IgD-negative memory B cell (primary cell): Measurements from ENCODE around the gene ACOX1. TPM values are rescaled to one million over a fixed set of nuclear protein-coding genes. Genes with fewer than 3 reads are reported as not detected.
"Not testable (repeated sequence)": the region's sequence is repeated elsewhere in the genome, so short reads cannot be mapped to it uniquely, and the experiment has no call there.

ENCODE experiments used
- H3K27ac Mint-ChIP-seq, 3 donors: one replicate each; pipeline ENCODE4 v1.8.0; 2020 to 2022; ENCODE audit warnings: mild to moderate bottlenecking in 3 of 3, mixed read lengths in 3 of 3, moderate library complexity in 1 of 3
- H3K27me3 Mint-ChIP-seq: one replicate; pipeline ENCODE4 v1.8.0; 2021; ENCODE audit warnings: mixed read lengths
- H3K36me3 Mint-ChIP-seq: one replicate; pipeline ENCODE4 v1.8.0; 2020; ENCODE audit warnings: mild to moderate bottlenecking, mixed read lengths
- H3K4me1 Mint-ChIP-seq, 3 donors: one replicate each; pipeline ENCODE4 v1.8.0; 2020 to 2022; ENCODE audit warnings: mixed read lengths in 3 of 3, mild to moderate bottlenecking in 1 of 3
- H3K4me3 Mint-ChIP-seq, 4 donors: one replicate each; pipeline ENCODE4 v1.8.0; 2020 to 2022; ENCODE audit warnings: mild to moderate bottlenecking in 4 of 4, mixed read lengths in 4 of 4, moderate library complexity in 3 of 4
- H3K9me3 Mint-ChIP-seq, 3 donors: one replicate each; pipeline ENCODE4 v1.8.0; 2020 to 2021; ENCODE audit warnings: mixed read lengths in 3 of 3, mild to moderate bottlenecking in 1 of 3
- polyA plus RNA-seq: library from polyadenylated mRNA; unstranded; fragments of 300-500 nt; fragmentation: Illumina TruSeq; gene quantifications from one replicate; pipeline ENCODE4 v1.2.3, GENCODE V29; 2021

The ACOX1 gene
- polyA plus RNA-seq, 1 donor from 2014 or later: 19.3 TPM

DNA sequence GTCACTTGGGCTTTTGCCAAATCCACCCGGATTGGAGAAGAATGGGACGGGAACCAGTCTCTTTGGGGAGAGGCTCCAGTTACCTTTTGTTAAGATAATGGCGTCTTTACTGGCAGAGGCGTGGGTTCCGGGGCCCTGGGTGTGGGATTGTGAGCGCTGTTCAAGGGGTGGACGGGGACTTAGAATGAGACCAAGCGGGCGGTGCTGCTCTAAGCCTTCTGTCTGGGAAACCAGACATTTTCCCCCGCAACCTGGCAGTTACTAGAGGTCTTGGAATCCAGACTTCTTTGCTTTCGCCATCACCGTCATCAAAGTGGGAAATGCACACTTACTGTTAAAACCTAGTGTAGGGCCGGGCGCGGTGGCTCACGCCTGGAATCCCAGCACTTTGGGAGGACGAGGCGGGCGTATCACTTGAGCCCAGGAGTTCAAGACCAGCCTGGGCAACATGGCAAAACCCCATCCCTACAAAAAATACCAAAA lies 780 bp upstream of the ACOX1 start:
- H3K27me3 Mint-ChIP-seq: no peaks in the 10 kb centered on the region
- peak overlapping the region; percentile 97 to 100 (median 99) for H3K4me3 Mint-ChIP-seq
- peaks cover 7% of the 10 kb centered on the region for H3K36me3 Mint-ChIP-seq
- no peaks in the 10 kb centered on the region for H3K9me3 Mint-ChIP-seq
- H3K27ac Mint-ChIP-seq: peak overlapping the region; percentile 98 to 100 (median 99)
- H3K4me1 Mint-ChIP-seq: peaks cover 12 to 32% (median 22%) of the 10 kb centered on the region in 3 donors

DNA sequence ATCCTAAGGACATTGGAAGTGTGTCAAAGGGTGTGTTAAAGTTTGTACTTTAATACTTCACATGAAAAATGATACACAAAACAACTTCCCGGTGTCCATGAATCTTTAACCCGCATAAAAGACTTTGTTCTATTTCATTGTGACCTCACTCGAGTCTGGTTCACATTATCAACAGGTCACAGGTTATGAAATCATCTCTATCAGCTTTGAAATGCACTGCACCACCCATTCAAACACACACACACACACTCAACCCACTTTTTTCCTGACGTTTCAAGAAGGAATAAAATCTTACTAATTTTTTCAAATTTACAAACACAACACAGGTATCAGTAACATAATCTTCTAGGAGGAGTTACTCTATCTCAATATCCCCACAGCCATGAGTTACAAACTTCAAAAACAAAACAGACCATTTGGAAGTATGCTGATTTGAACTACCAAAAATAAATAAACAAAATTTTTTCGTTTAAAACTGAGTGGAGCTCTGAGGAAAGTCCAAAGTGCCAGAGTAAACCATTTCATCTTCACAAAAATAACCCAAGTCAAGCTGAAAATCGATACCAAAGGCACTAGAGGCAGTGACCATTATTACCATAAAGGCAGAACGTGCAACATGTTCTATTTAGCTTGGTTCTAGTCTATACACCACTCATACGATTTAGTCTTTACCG lies 2.7 kb downstream of the ACOX1 start:
- peaks cover 9% of the 10 kb centered on the region for H3K36me3 Mint-ChIP-seq
- H3K4me1 Mint-ChIP-seq: peaks cover 22 to 30% (median 27%) of the 10 kb centered on the region in 3 donors
- peak overlapping the region in 3 of 4 donors; percentile 49 to 72 (median 54) for H3K4me3 Mint-ChIP-seq
- H3K9me3 Mint-ChIP-seq: no peaks in the 10 kb centered on the region
- H3K27me3 Mint-ChIP-seq: no peaks in the 10 kb centered on the region
- peak overlapping the region; percentile 18 to 46 (median 22) for H3K27ac Mint-ChIP-seq

DNA sequence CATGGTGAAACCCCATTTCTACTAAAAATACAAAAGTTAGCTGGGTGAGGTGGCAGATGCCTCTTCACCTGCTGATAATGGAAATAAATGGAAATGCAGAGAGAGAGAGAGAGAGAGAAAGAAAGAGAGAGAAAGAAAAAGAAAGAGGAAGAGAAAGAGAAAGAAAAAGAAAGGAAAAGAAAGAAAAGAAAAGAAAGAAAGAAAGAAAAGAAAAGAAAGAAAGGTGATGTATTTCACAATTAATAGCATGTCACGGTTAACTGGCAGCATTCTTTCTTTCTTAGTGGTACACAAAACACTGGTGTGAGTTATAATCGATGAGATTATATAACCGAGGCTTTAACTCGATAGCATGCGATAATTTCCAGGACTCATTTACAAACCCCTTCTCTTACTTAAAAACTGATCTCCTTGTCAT lies 3.2 kb downstream of the ACOX1 start:
- no peaks in the 10 kb centered on the region for H3K9me3 Mint-ChIP-seq
- H3K4me1 Mint-ChIP-seq: peaks cover 23 to 28% (median 25%) of the 10 kb centered on the region in 3 donors
- H3K36me3 Mint-ChIP-seq: peaks cover 9% of the 10 kb centered on the region
- H3K27me3 Mint-ChIP-seq: no peaks in the 10 kb centered on the region
- H3K4me3 Mint-ChIP-seq: peak overlapping the region in 2 of 4 donors; percentile 42 to 72
- H3K27ac Mint-ChIP-seq: peak overlapping the region in 2 of 3 donors; percentile 22 to 46

DNA sequence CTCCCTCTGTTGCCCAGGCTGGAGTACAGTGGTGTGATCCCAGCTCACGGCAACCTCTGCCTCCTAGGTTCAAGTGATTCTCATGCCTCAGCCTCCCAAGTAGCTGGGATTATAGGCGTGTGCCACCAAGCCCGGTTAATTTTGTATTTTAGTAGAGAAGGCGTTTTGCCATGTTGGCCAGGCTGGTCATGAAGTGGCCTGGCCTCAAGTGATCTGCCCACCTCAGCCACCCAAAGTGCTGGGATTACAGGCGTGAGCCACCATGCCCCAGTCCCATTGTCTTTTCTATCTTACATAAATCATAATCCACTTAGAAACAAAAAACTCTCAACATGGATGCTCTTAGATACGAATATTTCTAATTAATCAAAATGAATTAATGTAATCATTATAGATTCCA lies 3.8 kb downstream of the ACOX1 start:
- H3K27me3 Mint-ChIP-seq, H3K27ac Mint-ChIP-seq, H3K9me3 Mint-ChIP-seq, H3K36me3 Mint-ChIP-seq: not testable (repeated sequence)
- Mint-ChIP-seq H3K4me3 (peak overlapping the region in 2 of 4 donors; percentile 51 to 72), H3K4me1 (peaks cover 25 to 28% (median 26%) of the 10 kb centered on the region in 3 donors)

DNA sequence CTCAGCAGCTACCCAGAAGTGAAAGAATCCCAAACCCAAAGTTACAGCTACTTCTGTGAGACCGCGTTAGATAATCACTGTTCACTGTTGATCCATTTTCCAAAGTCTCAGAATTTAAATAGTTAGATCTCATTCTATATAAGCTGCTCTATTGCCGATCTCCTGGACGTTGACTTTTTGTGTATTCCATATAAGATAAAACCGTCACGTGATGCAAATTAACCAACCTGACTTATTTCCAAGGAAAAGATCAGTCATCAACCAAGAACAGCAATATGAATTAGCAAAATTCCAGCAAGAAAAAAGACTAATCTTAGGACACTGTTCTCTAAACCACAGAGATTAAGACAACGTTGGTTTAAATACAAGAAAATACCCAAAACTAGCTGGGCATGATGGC lies 8.3 kb downstream of the ACOX1 start:
- peaks cover 10 to 20% (median 15%) of the 10 kb centered on the region in 3 donors for H3K4me1 Mint-ChIP-seq
- no peaks in the 10 kb centered on the region for H3K27me3 Mint-ChIP-seq
- H3K9me3 Mint-ChIP-seq: no peaks in the 10 kb centered on the region
- peak overlapping the region in 1 of 3 donors; percentile 35 for H3K27ac Mint-ChIP-seq
- no peak overlapping the region for H3K4me3 Mint-ChIP-seq
- H3K36me3 Mint-ChIP-seq: peaks cover 5% of the 10 kb centered on the region

DNA sequence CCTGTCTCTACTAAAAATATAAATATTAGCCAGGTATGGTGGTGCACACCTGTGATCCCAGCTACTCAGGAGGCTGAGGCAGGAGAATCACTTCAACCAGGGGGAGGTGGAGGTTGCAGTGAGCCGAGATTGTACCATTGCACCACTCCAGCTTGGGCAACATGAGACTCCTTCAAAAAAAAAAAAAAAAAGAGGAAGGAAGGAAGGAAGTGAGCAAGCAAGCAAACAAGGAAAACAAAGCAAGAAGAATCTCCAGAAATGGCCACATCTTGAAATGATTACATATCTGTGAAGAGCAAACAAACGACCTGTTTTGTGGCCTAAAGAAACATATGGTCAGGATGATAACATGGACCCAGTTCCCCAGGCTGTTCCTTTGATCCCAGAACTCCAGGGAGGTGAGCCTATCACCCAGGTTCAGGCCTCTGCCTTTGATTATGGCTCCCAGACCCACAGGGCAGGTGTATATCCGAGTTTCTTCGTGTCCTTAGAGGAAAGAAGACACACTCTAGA lies 8.9 kb downstream of the ACOX1 start:
- no peak overlapping the region for H3K4me3 Mint-ChIP-seq
- H3K36me3 Mint-ChIP-seq: peaks cover 5% of the 10 kb centered on the region
- H3K4me1 Mint-ChIP-seq: peaks cover 9 to 20% (median 15%) of the 10 kb centered on the region in 3 donors
- peak overlapping the region in 1 of 3 donors; percentile 63 for H3K27ac Mint-ChIP-seq
- no peaks in the 10 kb centered on the region for H3K9me3 Mint-ChIP-seq
- H3K27me3 Mint-ChIP-seq: no peaks in the 10 kb centered on the region

DNA sequence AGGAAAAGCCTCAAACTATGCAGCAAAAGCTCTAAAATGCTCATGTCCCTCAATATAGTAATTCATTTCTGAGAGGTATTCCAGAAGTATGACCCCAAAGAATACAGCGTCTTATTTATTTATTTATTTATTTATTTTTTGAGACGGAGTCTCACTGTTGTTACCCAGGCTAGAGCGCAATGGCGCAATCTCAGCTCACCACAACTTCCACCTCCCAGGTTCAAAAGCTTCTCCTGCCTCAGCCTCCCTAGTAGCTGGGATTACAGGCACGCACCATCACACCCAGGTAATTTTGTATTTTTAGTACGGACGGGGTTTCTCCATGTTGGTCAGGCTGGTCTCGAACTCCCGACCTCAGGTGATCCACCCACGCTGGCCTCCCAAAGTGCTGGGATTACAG lies 9.9 kb downstream of the ACOX1 start:
- not testable (repeated sequence) for H3K27ac Mint-ChIP-seq, H3K9me3 Mint-ChIP-seq, H3K27me3 Mint-ChIP-seq, H3K36me3 Mint-ChIP-seq, H3K4me3 Mint-ChIP-seq
- H3K4me1 Mint-ChIP-seq: peaks cover 10 to 20% (median 15%) of the 10 kb centered on the region in 3 donors

DNA sequence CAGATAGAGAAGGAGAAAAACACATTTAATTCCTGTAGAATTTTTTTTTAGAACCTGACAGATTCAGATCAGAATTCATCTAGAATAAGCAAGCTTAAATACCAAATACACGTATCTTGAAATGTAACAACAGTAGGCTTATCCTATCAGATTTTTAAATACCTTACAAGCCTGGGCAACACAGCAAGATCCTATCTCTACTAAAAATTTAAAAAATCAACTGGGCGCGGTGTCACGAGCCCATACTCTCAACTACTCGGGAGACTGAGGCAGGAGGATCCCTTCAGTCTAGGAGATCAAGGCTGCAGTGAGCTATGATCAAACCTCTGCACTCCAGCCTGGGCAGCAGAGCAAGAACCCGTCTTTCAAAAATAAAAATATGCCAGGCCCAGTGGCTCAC lies 13.5 kb downstream of the ACOX1 start:
- no peak overlapping the region for H3K27ac Mint-ChIP-seq
- H3K4me1 Mint-ChIP-seq: peaks cover 6 to 11% (median 6%) of the 10 kb centered on the region in 3 donors
- H3K9me3 Mint-ChIP-seq: no peaks in the 10 kb centered on the region
- H3K36me3 Mint-ChIP-seq: peaks cover 1% of the 10 kb centered on the region
- H3K4me3 Mint-ChIP-seq: no peak overlapping the region
- H3K27me3 Mint-ChIP-seq: no peaks in the 10 kb centered on the region

- H3K27ac Mint-ChIP-seq: no peak overlapping the region
- no peaks in the 10 kb centered on the region for H3K27me3 Mint-ChIP-seq
- H3K36me3 Mint-ChIP-seq: no peaks in the 10 kb centered on the region
- H3K9me3 Mint-ChIP-seq: no peaks in the 10 kb centered on the region
- no peak overlapping the region for H3K4me3 Mint-ChIP-seq
- peaks cover 0 to 3% (median 2%) of the 10 kb centered on the region in 3 donors for H3K4me1 Mint-ChIP-seq
These were observed 19.0 kb downstream of the ACOX1 start for GRCh38 chr17:75959839-75960511.

DNA sequence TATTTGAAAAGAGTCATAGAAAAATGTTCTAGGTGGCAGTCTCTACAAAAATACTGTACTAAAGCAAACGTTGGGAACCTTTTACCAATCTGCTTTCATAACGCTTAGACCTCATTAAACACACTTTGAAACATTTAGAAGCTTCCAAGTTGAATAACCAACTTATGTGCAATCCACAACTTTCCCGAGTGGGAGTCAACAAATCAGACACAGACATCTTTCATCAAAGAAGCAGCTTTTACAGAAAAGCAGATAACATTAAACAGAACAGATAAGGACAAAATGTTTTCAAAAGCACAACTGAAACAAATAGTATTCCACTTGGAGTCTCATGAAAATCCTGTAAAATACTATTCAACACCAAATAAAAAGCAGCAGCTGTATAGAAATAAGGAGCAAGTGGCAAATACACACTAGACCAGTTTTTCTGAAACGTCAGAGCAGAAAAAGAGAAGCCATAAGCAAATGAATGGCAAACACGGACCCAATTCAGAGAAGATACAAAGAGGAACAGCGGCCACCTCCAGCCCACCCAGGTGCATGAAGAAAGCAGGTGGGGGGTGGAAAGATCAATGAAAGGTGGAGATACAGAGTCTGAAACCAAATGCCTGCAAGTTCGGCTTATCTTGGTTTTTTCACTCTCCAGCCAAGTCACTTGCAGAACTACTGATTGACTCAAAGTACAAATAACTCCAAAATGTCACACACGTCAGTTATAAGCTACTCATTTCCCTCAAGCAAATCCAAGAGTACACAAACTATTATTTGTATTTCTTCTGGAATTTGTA lies 19.7 kb downstream of the ACOX1 start:
- H3K36me3 Mint-ChIP-seq: no peaks in the 10 kb centered on the region
- no peaks in the 10 kb centered on the region for H3K9me3 Mint-ChIP-seq
- peaks cover 0 to 3% (median 0%) of the 10 kb centered on the region in 3 donors for H3K4me1 Mint-ChIP-seq
- peak overlapping the region in 1 of 3 donors; percentile 75 for H3K27ac Mint-ChIP-seq
- no peaks in the 10 kb centered on the region for H3K27me3 Mint-ChIP-seq
- H3K4me3 Mint-ChIP-seq: no peak overlapping the region

DNA sequence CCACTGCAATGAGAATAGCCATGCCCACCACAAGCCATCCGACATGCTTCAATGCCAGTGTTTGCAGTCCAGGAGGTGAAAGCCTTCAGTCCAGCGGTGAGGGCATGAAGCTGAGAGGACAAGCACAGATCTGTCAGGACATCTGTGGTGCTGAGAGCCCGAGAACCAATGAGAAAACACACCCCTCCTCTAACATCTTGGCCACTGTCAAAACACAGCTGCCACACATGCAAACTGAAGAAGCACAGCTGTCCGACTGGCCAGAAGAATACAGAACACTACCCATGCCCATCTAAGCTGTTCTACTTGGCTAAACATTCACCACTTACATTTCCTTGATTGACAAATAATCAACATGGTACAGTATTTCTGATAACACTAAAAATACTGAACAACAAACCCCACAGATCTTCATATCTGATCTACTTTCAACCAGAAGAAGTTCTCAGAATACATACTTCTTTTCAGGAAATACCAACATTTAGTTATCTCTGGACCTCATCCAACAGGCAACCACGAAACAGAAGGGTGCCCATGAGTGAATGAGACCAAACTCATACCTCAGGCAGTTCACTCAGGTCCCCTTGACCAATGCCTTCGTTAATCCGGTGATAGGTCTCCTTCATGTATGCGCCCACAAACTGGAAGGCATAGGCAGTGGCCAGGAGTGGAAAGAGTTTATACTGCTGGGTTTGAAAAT lies 28.0 kb downstream of the ACOX1 start:
- Mint-ChIP-seq H3K36me3 (peaks cover 3% of the 10 kb centered on the region), H3K4me1 (no peaks in the 10 kb centered on the region), H3K27ac (no peak overlapping the region), H3K9me3 (no peaks in the 10 kb centered on the region), H3K27me3 (no peaks in the 10 kb centered on the region), H3K4me3 (no peak overlapping the region)

DNA sequence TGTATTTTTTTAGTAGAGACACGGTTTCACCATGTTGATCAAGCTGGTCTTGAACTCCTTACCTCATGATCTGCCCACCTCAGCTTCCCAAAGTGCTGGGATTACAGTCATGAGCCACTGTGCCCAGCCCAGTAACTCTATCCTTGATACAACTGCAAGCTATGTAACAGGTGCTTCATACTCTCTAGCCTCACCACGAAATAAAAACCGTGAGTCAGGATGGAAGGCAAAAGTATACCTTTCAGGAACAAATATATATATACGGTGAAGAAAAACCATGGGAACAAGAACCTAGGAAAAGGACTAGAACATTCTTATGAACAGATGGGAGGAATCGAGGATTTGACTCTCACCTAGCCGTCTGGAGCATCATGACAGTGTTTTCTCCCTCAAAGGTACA lies 28.5 kb downstream of the ACOX1 start:
- Mint-ChIP-seq H3K36me3 (peaks cover 3% of the 10 kb centered on the region), H3K4me3 (no peak overlapping the region), H3K27me3 (no peaks in the 10 kb centered on the region), H3K4me1 (no peaks in the 10 kb centered on the region), H3K9me3 (no peaks in the 10 kb centered on the region), H3K27ac (no peak overlapping the region)

GRCh38 chr17:75945211-75945610 lies 33.8 kb downstream of the ACOX1 start:
- H3K36me3 Mint-ChIP-seq: peaks cover 3% of the 10 kb centered on the region
- H3K27ac Mint-ChIP-seq: no peak overlapping the region
- H3K9me3 Mint-ChIP-seq: no peaks in the 10 kb centered on the region
- H3K4me3 Mint-ChIP-seq: no peak overlapping the region
- H3K27me3 Mint-ChIP-seq: no peaks in the 10 kb centered on the region
- peaks cover 0 to 9% (median 6%) of the 10 kb centered on the region in 3 donors for H3K4me1 Mint-ChIP-seq

DNA sequence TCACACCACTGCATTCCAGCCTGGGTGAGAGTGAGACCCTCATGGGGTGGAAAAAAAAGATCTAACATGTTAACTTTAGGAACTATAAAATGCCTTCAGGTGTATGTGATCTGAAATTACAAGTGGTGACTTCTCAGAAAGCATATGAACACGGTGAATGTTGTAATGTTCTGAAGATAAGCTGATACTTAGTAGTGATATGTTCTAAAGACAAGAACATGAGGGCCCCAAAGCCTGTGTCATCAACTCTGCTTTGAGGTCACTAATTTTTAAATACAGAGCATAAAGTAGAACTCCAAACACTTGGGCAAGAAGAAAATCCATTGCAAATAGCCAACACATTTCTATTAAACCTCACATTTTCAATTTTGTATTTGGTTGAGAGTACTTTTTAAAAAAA lies 35.5 kb downstream of the ACOX1 start:
- peaks cover 0 to 9% (median 6%) of the 10 kb centered on the region in 3 donors for H3K4me1 Mint-ChIP-seq

More for the DNA sequence above, 35.5 kb downstream of the ACOX1 start:
- H3K9me3 Mint-ChIP-seq: no peaks in the 10 kb centered on the region
- no peaks in the 10 kb centered on the region for H3K36me3 Mint-ChIP-seq
- no peak overlapping the region for H3K27ac Mint-ChIP-seq
- no peaks in the 10 kb centered on the region for H3K27me3 Mint-ChIP-seq
- no peak overlapping the region for H3K4me3 Mint-ChIP-seq
